A673 (cell line): ENCODE measurements around the gene ADAMTS8. TPM values are rescaled to one million over a fixed set of nuclear protein-coding genes. Genes with fewer than 3 reads are reported as not detected.

Experiments used
- BruUV-seq: library from RNA; stranded (reverse); fragments of 400-500 nt; replicated peaks from 2 replicates; lab custom pipeline; 2021; lab: Mats Ljungman, UMichigan
- CTCF ChIA-PET: fragments of 300-600 bp; sonication (Branson Sonifier 250); formaldehyde crosslinking; loops from one replicate; lab custom pipeline; 2022; ENCODE audit warnings: antibody characterized with exemption; lab: Charles Lee
- POLR2A ChIA-PET: fragments of 300-600 bp; sonication (Branson Sonifier 250); formaldehyde crosslinking; loops from one replicate; lab custom pipeline; 2022; ENCODE audit warnings: antibody characterized with exemption; ENCODE audit not compliant: low non-redundant PET; lab: Charles Lee
- DNase-seq: peaks from one replicate; pipeline ENCODE4 v3.0.0-alpha.2; 2015; ENCODE audit warnings: low spot score
- H3K27ac ChIP-seq: fragments of 200-600 bp; sonication (generic); 2 replicates; pipeline ENCODE4 v1.5.1; 2016; ENCODE audit warnings: mixed run types, low read depth, mild to moderate bottlenecking, mixed read lengths, antibody characterized with exemption, low read length; ENCODE audit not compliant: poor library complexity, severe bottlenecking
- H3K27me3 ChIP-seq: fragments of 200-600 bp; sonication (generic); replicated peaks from 2 replicates; pipeline ENCODE4 v1.6.1; 2017; ENCODE audit warnings: mixed run types, low read depth, mild to moderate bottlenecking, mixed read lengths, antibody characterized with exemption, low read length; ENCODE audit not compliant: insufficient read depth, poor library complexity
- H3K36me3 ChIP-seq: fragments of 200-600 bp; sonication (generic); 2 replicates; pipeline ENCODE4 v1.6.1; 2016; ENCODE audit warnings: mixed run types, mild to moderate bottlenecking, mixed read lengths, antibody characterized with exemption, low read length; ENCODE audit not compliant: insufficient read depth, poor library complexity, severe bottlenecking
- H3K4me1 ChIP-seq: fragments of 200-600 bp; sonication (generic); 2 replicates; pipeline ENCODE4 v1.6.1; 2017; ENCODE audit warnings: mixed run types, mild to moderate bottlenecking, mixed read lengths, antibody characterized with exemption, low read length; ENCODE audit not compliant: insufficient read depth, poor library complexity, severe bottlenecking
- H3K4me3 ChIP-seq: fragments of 200-600 bp; sonication (generic); 2 replicates; pipeline ENCODE4 v1.5.1; 2016; ENCODE audit warnings: low read depth, mixed run types, mild to moderate bottlenecking, mixed read lengths, low read length; ENCODE audit not compliant: poor library complexity, severe bottlenecking
- H3K9me3 ChIP-seq: fragments of 200-600 bp; sonication (generic); 2 replicates; pipeline ENCODE4 v1.6.1; 2016; ENCODE audit warnings: mixed run types, low read depth, mild to moderate bottlenecking, mixed read lengths, antibody characterized with exemption, low read length; ENCODE audit not compliant: poor library complexity, severe bottlenecking
- EZH2 ChIP-seq: fragments of 200-600 bp; sonication (generic); IDR thresholded peaks from 2 replicates; pipeline ENCODE4 v1.6.1; 2017; ENCODE audit warnings: borderline replicate concordance, low read depth, mild to moderate bottlenecking, mixed read lengths, antibody characterized with exemption, low read length; ENCODE audit not compliant: poor library complexity, severe bottlenecking
- intact Hi-C: fragments of 100-400 bp; cut with micrococcal nuclease; formaldehyde crosslinking; loops from one replicate; pipeline ENCODE4 v1.10.0; 2022; ENCODE audit not compliant: unreplicated experiment
- total RNA-seq: library from RNA; stranded (reverse); gene quantifications from 2 replicates; pipeline ENCODE4 v1.2.3, GENCODE V29; 2021
- TF ChIP-seq, protein P1 (sequence below): fragments of 300-800, 200-600 bp; sonication (generic); conservative IDR thresholded peaks from 2 replicates; pipeline ENCODE4 v1.5.1; 2017; ENCODE audit warnings: low read depth, mild to moderate bottlenecking, antibody characterized with exemption, low read length, moderate library complexity, mixed read lengths

The ADAMTS8 gene
- total RNA-seq, 1 experiment from 2014 or later: not detected

DNA sequence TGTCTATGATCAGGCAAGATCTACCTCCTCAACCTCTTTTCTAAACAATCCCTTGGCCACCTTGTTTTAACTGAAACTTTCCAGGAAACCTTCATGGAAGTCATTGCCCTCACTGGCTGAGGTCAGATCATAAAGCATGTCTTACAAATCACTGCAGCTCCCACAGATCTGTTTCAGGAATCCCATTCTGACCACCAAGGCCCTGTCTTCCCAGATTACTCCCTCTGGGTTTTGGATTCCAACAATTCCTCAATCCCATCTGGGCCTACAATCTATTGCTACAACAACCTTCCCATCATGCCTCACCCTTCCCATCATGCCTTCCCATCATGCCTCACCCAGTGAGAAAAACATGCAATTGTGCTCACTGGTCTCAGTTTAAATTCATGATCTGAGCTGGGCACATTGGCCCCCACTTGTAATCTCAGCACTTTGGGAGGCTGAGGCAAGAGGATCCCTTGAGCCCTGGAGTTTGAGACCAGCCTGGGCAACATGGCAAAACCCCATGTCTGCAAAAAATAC lies 35.9 kb upstream of the ADAMTS8 start:
- CTCF ChIA-PET: no interaction called here
- no peaks in the 10 kb centered on the region for H3K4me1 ChIP-seq
- H3K27ac ChIP-seq: no peak overlapping the region
- POLR2A ChIA-PET: no interaction called here
- no peak overlapping the region for H3K4me3 ChIP-seq
- no peak for TF ChIP-seq EZH2
- TF ChIP-seq, protein P1, sequence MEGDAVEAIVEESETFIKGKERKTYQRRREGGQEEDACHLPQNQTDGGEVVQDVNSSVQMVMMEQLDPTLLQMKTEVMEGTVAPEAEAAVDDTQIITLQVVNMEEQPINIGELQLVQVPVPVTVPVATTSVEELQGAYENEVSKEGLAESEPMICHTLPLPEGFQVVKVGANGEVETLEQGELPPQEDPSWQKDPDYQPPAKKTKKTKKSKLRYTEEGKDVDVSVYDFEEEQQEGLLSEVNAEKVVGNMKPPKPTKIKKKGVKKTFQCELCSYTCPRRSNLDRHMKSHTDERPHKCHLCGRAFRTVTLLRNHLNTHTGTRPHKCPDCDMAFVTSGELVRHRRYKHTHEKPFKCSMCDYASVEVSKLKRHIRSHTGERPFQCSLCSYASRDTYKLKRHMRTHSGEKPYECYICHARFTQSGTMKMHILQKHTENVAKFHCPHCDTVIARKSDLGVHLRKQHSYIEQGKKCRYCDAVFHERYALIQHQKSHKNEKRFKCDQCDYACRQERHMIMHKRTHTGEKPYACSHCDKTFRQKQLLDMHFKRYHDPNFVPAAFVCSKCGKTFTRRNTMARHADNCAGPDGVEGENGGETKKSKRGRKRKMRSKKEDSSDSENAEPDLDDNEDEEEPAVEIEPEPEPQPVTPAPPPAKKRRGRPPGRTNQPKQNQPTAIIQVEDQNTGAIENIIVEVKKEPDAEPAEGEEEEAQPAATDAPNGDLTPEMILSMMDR: no peak
- no peaks in the 10 kb centered on the region for H3K36me3 ChIP-seq
- no peaks in the 10 kb centered on the region for H3K9me3 ChIP-seq
- intact Hi-C loops: no loop called here
- DNase-seq: no peak
- BruUV-seq: no TSS peak
- no peaks in the 10 kb centered on the region for H3K27me3 ChIP-seq

DNA sequence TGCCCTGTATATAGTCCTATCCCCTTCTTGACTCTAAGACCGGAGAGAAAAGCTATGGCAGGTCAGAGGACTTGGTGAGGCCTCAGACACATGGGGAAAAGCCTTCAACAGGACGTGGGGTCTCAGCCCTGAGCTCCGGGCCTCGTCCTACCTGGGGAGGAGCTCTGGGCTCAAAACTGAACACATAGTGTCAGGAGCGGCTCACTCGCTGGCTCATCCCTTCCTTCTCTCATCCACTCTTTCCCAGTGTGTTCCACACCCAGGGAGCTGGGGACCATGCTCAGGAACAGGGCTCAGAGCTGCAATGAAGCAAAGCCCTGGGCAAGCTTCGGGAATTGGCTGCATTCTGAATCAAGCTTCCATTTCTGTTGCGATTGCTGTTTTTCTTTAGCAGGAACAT lies 34.5 kb upstream of the ADAMTS8 start:
- Histone ChIP-seq H3K27me3 (no peaks in the 10 kb centered on the region), H3K27ac (no peak overlapping the region), H3K4me3 (no peak overlapping the region), H3K4me1 (no peaks in the 10 kb centered on the region), H3K36me3 (no peaks in the 10 kb centered on the region), H3K9me3 (no peaks in the 10 kb centered on the region)
- no TSS peak for BruUV-seq
- no peak for DNase-seq
- intact Hi-C loops: no loop called here
- TF ChIP-seq EZH2: no peak
- ChIA-PET CTCF (no interaction called here), POLR2A (no interaction called here)

DNA sequence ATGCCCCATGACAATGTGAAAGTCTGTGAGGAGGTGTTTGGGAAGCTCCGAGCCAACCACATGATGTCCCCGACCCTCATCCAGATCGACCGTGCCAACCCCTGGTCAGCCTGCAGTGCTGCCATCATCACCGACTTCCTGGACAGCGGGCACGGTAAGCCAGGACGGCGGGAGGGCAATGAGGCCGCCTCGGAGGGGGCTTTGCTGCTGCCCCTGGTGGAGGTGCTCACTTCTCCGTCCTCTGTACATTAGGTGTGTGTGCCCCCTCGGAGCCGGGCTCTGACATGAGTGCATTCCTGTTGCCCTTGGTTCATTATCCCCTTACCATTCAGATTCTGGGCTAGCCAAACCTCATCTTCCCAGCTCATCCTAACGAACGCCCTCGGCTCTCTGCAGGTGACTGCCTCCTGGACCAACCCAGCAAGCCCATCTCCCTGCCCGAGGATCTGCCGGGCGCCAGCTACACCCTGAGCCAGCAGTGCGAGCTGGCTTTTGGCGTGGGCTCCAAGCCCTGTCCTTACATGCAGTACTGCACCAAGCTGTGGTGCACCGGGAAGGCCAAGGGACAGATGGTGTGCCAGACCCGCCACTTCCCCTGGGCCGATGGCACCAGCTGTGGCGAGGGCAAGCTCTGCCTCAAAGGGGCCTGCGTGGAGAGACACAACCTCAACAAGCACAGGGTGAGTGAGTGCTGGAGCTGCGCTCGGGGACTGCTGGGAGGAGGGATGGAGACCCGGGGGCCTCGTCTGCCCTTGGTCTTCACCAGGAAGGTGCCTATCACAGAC lies 33.9 kb upstream of the ADAMTS8 start:
- TF ChIP-seq, protein P1: no peak
- no peak for TF ChIP-seq EZH2
- no peaks in the 10 kb centered on the region for H3K4me1 ChIP-seq
- CTCF ChIA-PET: no interaction called here
- H3K27ac ChIP-seq: no peak overlapping the region
- H3K36me3 ChIP-seq: no peaks in the 10 kb centered on the region
- no peaks in the 10 kb centered on the region for H3K27me3 ChIP-seq
- intact Hi-C loops: no loop called here
- no peaks in the 10 kb centered on the region for H3K9me3 ChIP-seq
- no peak for DNase-seq
- no TSS peak for BruUV-seq
- POLR2A ChIA-PET: no interaction called here
- no peak overlapping the region for H3K4me3 ChIP-seq
